Activated T-cell treated with anti-CD3 and anti-CD28 coated beads, Interleukin-2, amount 50 U/mL, for 48 hours (primary cell): ENCODE measurements around the gene CREM.
"Not testable (repeated sequence)": the region's sequence is repeated elsewhere in the genome, so short reads cannot be mapped to it uniquely, and the experiment has no call there.

Experiments used
- DNase-seq, 2 experiments: peaks; one replicate each; pipeline ENCODE4 v3.0.0-alpha.2; 2020

The CREM gene

GRCh38 chr10:35195361-35196306 lies 69.0 kb downstream of the CREM start:
- DNase-seq: peak; percentile 72 to 78

- DNase-seq: no peak
These were observed 73.8 kb downstream of the CREM start for GRCh38 chr10:35200487-35200886.

- DNase-seq: no peak
These were observed 74.6 kb downstream of the CREM start for GRCh38 chr10:35201234-35201633.

GRCh38 chr10:35202050-35202449 lies 75.4 kb downstream of the CREM start:
- DNase-seq: no peak

- DNase-seq: no peak
These were observed 77.1 kb downstream of the CREM start for GRCh38 chr10:35203745-35204144.

- no peak for DNase-seq
These were observed 78.1 kb downstream of the CREM start for GRCh38 chr10:35204650-35205319.

- DNase-seq: no peak
These were observed 79.6 kb downstream of the CREM start for GRCh38 chr10:35206274-35206673.

GRCh38 chr10:35208536-35208935 lies 81.9 kb downstream of the CREM start:
- DNase-seq: peak; percentile 45 to 59

- no peak for DNase-seq
These were observed 82.4 kb downstream of the CREM start for GRCh38 chr10:35208949-35209613.

GRCh38 chr10:35210961-35211360 lies 84.3 kb downstream of the CREM start:
- no peak for DNase-seq

GRCh38 chr10:35211390-35211789 lies 84.7 kb downstream of the CREM start:
- DNase-seq: no peak

- no peak for DNase-seq
These were observed 86.2 kb downstream of the CREM start for GRCh38 chr10:35212856-35213255.

- DNase-seq: no peak
These were observed 87.1 kb downstream of the CREM start for GRCh38 chr10:35213699-35214098.

- DNase-seq: no peak
These were observed 88.0 kb downstream of the CREM start for GRCh38 chr10:35214607-35215020.

GRCh38 chr10:35215107-35215506 lies 88.5 kb downstream of the CREM start:
- DNase-seq: no peak

GRCh38 chr10:35216303-35216905 lies 89.8 kb downstream of the CREM start:
- DNase-seq: peak; percentile 49 to 51

GRCh38 chr10:35216956-35217355 lies 90.3 kb downstream of the CREM start:
- not testable (repeated sequence) for DNase-seq

GRCh38 chr10:35217455-35217854 lies 90.8 kb downstream of the CREM start:
- no peak for DNase-seq

- peak; percentile 87 to 89 for DNase-seq
These were observed 91.8 kb downstream of the CREM start for GRCh38 chr10:35218339-35218955.

- DNase-seq: peak in 1 of 2 experiments; percentile 31
These were observed 92.6 kb downstream of the CREM start for GRCh38 chr10:35219292-35219691.

GRCh38 chr10:35219891-35220890 lies 93.5 kb downstream of the CREM start:
- DNase-seq: no peak
